NOMO-1 (cell line): ENCODE data around the gene SH3GL1.

Experiments used
- DNase-seq, 2 experiments: peaks; one replicate each; lab custom pipeline; 2025; ENCODE audit not compliant: unreplicated experiment in 2 of 2; lab: John Stamatoyannopoulos, UW

SH3GL1 gene

DNA sequence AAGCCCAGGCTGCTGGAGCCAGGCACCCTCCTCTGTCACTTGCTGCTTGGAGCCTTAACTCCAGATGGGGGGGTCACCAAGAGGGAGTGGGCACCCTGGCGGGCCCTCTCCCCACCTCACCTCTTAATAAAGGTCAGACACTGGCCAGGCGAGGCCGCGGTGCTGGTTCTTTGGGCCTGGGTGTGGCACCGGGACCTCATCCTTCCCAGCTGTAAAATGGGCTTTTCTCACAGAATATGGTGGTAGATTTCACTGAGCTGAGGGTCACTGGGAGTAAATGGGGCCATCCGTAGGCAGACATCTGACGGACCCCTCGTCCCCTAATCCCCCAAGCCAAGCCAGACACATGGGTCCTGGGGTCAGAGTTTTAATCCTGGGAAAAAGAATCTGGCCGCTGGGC, 76.7 kb downstream of the SH3GL1 start:
- no peak for DNase-seq

GRCh38 chr19:4322942-4323665, 77.2 kb downstream of the SH3GL1 start:
- DNase-seq, result no peak

GRCh38 chr19:4320419-4320818, 79.9 kb downstream of the SH3GL1 start:
- no peak for DNase-seq

DNA sequence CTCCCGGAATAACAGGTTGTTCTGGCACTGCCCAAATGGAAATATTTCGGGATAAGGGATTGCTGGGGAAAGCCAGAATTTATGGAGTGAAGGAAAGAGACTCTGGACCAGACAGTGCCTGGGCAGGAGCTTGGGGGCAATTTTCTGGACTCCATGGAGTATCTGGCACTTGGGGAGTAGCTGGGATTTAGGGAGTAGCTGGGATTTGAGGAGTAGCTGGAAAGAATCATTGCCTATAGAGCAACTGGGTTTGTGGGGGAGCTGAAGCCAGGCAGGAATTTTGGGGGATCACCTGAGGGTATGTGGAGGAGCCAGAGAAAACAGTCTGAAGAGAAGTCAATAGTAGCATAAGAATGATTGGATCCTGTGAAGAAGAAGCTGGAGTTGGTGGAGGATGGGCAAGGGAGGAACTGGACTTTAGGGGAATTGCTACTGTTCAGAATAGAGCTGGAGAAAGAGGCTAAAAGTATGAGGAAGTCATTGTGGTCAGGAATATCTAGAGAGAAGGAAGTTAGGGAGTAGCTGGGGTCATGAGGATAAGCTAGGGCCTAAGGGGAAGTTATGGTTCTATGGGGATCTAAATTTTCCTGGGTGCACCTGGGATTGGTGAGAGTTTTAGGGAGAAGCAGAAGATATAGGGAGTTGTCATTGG, 81.2 kb downstream of the SH3GL1 start:
- DNase-seq, result no peak

DNA sequence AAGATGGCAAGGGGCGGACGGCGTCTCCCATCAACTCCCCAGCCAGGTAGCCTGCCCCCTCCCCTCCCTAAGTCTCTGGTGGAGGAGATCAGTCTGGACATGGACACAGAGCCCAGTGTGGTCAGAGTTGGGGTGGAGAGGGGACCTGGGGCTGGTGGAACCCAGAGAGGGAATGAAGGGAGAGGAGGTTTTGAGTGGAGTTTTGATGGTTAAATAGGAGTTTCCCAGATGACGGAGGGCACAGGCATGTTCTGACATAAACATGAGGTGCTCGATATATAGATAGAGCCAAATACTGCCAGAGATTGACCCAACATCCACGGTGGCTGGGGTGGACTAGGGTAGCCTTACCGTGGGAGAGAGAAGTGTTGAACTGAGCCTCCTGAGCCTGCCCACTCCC, 81.9 kb downstream of the SH3GL1 start:
- no peak for DNase-seq

DNA sequence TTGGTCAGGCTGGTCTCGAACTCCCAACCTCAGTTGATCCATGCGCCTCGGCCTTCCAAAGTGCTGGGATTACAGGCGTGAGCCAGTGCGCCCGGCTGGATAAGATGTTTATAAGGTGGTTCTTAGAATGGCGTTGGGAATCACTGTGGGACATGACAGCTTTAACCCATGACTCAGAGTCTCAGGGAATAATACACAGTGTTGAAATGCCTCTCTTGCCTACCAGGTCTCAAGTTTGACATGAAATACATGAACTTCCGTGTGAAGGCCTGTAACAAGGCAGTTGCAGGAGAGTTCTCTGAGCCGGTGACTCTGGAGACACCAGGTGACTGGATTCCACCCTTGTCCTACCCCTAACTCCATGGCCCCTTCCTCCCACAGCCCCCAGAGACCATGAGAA, 83.4 kb downstream of the SH3GL1 start:
- no peak for DNase-seq

DNA sequence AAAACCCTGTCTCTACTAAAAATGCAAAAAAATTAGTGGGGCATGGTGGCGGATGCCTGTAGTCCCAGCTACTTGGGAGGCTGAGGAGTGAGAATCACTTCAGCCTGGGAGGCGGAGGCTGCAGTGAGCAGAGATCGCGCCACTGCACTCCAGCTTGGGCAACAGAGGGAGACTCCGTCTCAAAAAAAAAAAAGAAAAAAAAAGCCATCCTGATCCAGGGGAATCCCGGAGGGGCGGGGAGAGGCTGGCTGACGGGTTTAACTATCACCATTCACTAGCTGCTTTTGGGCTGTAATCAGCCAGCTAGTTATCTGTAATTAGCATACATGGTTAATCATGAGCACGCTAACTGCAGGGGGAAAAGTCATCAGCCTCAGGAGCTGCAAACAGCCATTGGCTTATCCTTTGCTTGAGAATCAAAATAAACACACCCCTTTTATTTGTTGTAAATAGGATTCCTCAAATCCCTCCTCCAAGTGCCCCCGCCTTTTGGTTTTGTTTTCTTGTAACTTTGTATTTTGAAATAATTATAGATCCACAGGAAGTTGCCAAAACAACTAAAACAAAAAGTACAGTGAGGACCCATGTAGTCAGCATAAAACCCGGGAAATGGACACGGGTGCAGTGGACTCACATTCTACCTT, 86.4 kb downstream of the SH3GL1 start:
- DNase-seq, result no peak
